ENCODE measurements around the gene MYH6.
A peak's percentile ranks its signal among the peaks of the same experiment; 100 is the strongest.

MYH6 gene

DNA sequence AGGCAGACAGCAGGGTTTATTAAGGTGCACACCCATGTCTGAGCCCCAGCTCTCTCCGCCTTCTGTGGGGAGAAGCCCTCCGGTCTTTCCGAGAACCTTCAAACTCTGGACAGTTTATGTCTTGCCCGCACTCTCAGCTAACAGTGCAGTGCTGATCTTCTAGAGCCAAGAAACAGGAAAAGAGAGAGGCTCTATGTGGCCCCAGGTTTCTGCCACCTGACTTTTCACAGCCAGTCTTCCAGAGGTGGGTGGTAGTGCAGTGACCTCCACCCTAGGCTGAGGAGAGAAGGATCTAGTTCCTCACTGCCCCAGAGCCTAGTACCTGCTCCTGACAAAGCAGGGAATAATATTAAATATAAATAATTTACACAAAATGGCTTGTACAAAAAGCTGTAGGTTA, 51.4 kb downstream of the MYH6 start:
- no peak for DNase-seq (ENCODE audit: low spot score)
- TF ChIP-seq, protein P1, sequence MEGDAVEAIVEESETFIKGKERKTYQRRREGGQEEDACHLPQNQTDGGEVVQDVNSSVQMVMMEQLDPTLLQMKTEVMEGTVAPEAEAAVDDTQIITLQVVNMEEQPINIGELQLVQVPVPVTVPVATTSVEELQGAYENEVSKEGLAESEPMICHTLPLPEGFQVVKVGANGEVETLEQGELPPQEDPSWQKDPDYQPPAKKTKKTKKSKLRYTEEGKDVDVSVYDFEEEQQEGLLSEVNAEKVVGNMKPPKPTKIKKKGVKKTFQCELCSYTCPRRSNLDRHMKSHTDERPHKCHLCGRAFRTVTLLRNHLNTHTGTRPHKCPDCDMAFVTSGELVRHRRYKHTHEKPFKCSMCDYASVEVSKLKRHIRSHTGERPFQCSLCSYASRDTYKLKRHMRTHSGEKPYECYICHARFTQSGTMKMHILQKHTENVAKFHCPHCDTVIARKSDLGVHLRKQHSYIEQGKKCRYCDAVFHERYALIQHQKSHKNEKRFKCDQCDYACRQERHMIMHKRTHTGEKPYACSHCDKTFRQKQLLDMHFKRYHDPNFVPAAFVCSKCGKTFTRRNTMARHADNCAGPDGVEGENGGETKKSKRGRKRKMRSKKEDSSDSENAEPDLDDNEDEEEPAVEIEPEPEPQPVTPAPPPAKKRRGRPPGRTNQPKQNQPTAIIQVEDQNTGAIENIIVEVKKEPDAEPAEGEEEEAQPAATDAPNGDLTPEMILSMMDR (IDR thresholded peaks at IDR 0.05; ENCODE audit: extremely low read depth, missing control alignments): no peak

DNA sequence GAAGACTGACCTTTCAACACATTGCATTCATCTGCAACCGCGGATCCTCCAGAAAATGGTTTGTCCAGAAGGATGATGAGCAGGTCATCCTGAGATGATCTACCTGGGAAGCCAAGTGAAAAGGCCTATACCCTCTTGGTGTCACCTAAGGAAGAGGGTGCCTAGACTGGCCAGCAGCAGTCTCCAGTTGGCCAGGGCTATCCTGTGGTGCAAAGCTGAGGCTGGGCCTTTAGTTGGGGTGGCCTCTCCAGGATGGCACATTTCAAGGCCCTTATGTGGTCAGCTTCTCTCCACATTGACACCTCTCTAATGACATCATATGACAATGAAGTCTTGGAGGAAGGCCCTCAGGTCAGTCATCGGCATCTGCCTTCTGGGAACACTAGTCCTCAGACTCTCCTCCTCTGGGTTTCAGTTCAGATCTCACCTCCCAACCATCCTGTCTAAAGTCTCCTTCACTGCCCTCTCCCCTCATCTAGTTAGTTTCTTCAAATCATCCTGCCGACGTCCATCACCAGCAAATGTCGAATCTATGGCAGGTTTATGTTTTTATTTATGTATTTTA, 52.1 kb downstream of the MYH6 start:
- no peak for DNase-seq (ENCODE audit: low spot score)
- TF ChIP-seq, protein P1 (IDR thresholded peaks at IDR 0.05; ENCODE audit: extremely low read depth, missing control alignments): no peak

DNA sequence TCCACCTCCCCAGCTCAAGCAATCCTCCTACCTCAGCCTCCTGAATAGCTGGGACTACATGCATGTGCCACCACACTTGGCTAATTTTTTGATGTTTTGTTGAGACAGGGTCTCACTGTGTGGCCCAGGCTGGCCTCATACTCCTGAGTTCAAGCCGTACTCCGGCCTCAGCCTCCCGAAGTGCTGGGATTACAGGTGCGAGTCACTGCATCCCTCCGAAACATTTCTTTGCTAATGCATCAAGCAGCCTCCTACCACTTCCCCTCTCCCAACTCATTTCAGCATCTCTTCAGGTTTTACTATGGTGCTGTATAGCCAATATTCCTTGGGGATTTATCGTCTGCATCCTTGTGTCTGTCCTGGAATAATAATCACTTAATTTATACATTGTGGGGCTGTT, 53.1 kb downstream of the MYH6 start:
- DNase-seq (ENCODE audit: low spot score): no peak
- TF ChIP-seq, protein P1 (IDR thresholded peaks at IDR 0.05; ENCODE audit: extremely low read depth, missing control alignments): no peak

DNA sequence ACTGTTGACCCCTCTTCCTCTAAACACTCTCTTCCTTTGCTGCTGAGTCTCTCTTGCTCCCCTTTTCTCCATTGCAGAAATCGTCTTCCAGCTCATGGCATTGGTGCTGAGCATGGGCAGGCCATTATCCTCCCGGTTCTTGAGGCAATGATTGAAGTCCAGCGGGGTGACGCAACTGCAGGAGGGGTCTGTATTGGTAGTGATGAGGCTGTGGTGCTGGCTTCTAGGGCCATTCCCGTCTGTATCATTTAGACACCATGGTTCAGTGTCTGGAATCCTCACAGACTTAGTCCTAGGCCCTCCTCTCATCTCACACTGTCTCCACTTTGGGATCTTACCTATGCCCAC, 54.7 kb downstream of the MYH6 start:
- TF ChIP-seq, protein P1 (IDR thresholded peaks at IDR 0.05; ENCODE audit: extremely low read depth, missing control alignments): no peak
- DNase-seq (ENCODE audit: low spot score): no peak

DNA sequence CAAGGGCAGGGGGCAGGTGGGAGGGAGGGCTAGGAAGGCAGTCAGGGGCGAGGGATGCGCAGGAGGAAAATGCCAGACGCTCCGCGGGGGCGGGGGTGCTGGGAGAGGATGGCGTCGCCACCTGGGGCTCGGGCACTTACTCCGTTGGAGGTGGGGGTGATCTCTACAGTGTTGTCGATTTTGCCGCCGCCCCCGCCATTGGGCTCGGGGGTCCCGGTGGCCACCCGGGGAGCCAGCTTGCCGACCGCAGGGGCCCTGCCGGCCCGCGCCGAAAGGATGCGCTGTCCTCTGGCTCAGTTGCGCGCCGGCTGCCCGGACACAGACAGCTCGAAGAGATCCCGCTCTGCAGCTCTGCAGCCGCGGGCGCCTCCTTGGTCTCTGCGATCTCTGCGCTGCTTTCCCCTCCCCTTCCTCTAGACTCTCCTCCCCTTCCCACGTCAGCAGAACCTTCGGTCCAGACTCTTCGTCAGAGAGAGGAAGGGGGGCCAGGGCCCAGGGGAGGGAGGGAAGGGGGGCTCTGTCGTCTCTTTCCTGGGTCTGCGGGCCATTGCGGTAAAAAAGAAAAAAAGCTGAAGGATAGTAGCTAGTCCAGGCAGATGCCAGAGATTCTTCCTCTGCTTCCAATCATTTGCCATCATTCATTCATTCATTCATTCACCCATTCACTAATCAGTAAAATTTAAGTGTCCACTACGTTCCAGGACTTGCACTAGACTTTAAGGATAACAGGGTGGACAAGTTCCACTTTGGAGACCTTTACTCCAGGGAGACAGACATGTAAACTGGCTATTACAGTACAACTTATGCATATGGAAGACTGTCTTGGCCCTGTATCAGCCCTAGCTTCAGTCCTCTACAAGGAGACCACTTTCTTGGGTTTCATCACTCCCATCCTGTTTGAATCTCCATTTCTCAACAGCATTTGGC, 55.3 kb downstream of the MYH6 start, which contains the start of gene SLC22A17:
Gene SLC22A17 (minus strand): TSS at position 382 of the 927 bp plus-strand sequence.
- DNase-seq (ENCODE audit: low spot score): no peak
- TF ChIP-seq, protein P1 (IDR thresholded peaks at IDR 0.05; ENCODE audit: extremely low read depth, missing control alignments): no peak

DNA sequence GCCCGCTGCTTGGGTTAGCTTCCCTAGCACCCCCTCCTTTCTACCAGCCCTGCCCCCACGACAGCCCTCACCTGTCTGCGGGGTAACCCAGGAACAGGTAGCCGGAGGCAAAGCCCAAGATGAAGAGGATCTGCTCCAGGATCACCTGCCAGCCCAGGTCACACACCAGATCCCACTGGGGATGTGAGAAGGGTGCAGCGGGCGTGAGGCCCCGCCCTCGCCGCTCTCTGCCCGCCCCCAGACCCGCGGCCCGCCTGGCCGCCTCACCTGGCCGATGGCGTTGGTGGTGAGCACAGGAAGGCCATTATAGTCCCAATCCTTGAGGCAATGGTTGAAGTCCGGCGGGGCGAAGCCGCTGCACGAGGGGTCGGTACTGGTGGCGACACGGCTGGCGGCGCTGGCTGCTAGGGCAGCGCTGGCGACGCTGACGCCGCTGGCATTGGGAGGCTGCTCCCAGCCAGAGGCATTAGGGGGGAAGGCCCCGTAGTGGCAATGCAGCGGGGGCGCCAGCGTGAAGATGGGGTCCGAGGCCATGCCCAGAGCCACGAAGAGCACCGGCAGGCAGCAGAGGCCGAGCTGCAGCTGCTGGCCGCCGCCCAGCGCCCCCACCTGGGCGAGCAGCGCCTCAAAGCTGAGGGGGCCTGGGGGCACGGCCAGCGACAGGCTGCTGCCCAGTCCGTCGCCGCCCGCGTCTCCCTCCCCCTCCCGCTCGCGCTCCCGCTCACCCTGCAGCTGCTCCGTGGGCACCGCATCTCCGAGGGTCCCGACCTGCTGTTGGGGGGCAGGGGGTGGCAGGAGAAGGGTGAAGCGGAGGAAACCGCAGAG, 56.2 kb downstream of the MYH6 start:
- DNase-seq (ENCODE audit: low spot score): peak; percentile 23
- TF ChIP-seq, protein P1 (IDR thresholded peaks at IDR 0.05; ENCODE audit: extremely low read depth, missing control alignments): no peak
